GM03348 (cell line): ENCODE measurements around the gene CHD3.
A peak's percentile ranks its signal among the peaks of the same experiment; 100 is the strongest.

Experiments used
- DNase-seq: peaks from one replicate; pipeline ENCODE4 v3.0.0; 2012; ENCODE audit warnings: low spot score

Gene CHD3

GRCh38 chr17:7888184-7888920 is at the start of gene CHD3:
TSS of gene CHD3 (plus strand) at chr17:7888789. CDS start at chr17:7889001, 212 bp downstream.
- peak; percentile 27 for DNase-seq

GRCh38 chr17:7839190-7839875 is 49.3 kb upstream of the CHD3 start:
- no peak for DNase-seq

GRCh38 chr17:7839876-7840261 is 48.7 kb upstream of the CHD3 start:
- no peak for DNase-seq

- no peak for DNase-seq
These were observed 48.1 kb upstream of the CHD3 start for GRCh38 chr17:7840441-7840840.

- DNase-seq: no peak
These were observed 47.7 kb upstream of the CHD3 start for GRCh38 chr17:7840875-7841274.

GRCh38 chr17:7841396-7841914 is 47.1 kb upstream of the CHD3 start:
- DNase-seq: peak; percentile 94

GRCh38 chr17:7841915-7842379 is 46.6 kb upstream of the CHD3 start:
- DNase-seq: peak; percentile 92

- peak; percentile 72 for DNase-seq
These were observed 46.0 kb upstream of the CHD3 start for GRCh38 chr17:7842380-7843256.

GRCh38 chr17:7843257-7843535 is 45.4 kb upstream of the CHD3 start:
- no peak for DNase-seq

GRCh38 chr17:7843536-7844291 is 44.9 kb upstream of the CHD3 start:
- DNase-seq: peak; percentile 84

GRCh38 chr17:7844292-7845154 is 44.1 kb upstream of the CHD3 start:
- DNase-seq: peak; percentile 96

GRCh38 chr17:7845359-7846062 is 43.1 kb upstream of the CHD3 start:
- no peak for DNase-seq

- DNase-seq: no peak
These were observed 42.4 kb upstream of the CHD3 start for GRCh38 chr17:7846063-7846735.

- DNase-seq: no peak
These were observed 41.6 kb upstream of the CHD3 start for GRCh38 chr17:7846765-7847661.

- DNase-seq: no peak
These were observed 40.4 kb upstream of the CHD3 start for GRCh38 chr17:7848131-7848579.

GRCh38 chr17:7848739-7849129 is 39.9 kb upstream of the CHD3 start:
- no peak for DNase-seq

GRCh38 chr17:7849130-7849750 is 39.3 kb upstream of the CHD3 start:
- no peak for DNase-seq
